Fibroblast of skin of right biceps (primary cell): ENCODE data around the gene ARHGEF35.
A peak's percentile ranks its signal among the peaks of the same experiment; 100 is the strongest.

Experiments
- DNase-seq: peaks from one replicate; pipeline ENCODE4 v3.0.0-alpha.2; 2013

ARHGEF35 gene

DNA sequence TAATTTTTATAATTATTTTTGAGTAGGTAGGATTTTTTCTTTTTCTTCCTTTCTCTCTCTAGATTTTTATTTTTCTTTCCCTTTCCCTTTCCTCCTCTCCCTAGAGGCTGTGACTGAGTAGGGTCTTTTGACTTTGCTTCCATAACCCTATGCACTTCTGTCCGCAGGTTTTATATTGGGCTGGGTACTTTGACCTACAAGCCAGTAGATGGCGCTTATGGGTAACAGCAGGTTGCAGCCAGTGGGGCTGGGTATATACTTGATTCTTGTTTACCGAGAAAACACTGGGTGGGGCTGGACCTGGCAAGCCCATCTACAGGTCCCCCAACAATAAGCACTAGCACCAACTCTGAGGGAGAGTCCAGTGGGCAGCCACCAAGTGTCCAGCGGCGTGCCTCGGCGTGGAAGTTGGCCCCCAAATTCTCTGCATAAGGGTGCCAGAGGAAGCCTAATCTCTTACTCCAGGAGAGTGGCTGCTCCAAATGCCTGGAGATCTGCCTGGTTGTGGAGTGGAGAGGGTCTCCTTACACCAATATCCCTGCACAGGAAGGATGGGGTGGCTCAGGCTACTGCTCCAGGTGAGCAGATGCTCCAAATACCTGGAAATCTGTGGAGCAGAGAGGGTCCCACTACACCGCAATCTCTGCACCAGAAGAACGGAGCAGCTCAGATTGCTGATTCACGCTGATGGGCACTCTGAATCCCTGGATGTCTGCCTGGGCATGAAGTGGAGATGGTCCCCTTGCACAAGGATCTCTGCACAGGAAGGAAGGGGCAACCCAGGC, 17.1 kb downstream of the ARHGEF35 start:
- DNase-seq, result peak; percentile 3

DNA sequence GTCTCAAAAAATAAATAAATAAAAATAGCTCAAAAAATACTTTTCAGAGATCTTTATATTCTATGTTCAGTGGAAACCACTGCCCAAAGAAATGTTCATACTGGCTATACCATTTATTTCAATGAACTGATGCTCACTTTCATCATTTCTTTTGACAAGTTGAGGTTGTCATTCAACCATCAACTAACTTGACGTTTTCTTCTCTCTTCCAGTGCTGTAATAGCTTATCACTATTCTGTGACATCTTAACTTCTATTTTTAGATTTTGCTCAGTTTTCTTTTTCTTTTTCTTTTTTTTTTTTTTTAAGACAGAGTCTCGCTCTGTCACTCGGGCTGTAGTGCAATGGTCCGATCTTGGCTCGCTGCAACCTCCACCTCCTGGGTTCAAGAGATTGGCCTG, 21.0 kb downstream of the ARHGEF35 start:
- DNase-seq, result no peak

DNA sequence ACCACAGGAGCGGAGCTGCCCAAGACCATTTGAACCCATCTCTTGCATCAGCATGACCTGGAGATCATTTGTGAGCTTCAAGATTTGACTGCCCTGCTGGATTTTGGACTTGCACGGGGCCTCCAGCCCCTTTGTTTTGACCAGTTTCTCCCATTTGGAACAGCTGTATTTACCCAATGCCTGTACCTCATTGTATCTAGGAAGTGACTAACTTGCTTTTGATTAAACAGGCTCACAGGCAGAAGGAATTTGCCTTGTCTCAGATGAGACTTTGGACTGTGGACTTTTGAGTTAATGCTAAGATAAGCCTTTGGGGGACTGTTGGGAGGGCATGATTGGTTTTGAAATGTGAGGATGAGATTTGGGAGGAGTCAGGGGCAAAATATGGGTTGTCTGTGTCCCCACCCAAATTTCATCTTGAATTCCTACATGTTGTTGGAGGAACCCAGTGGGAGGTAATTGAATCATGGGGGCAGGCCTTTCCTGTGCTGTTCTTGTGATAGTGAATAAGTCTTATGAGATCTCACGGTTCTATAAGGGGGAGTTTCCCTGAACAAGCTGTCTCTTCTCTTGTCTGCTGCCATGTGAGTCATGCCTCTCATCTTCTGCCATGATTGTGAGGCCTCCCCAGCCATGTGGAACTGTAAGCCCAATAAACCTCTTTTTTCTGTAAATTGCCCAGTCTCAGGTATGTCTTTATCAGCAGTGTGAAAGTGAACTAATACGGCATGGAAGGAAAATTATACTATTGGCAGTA, 23.9 kb downstream of the ARHGEF35 start:
- DNase-seq, result peak; percentile 0

DNA sequence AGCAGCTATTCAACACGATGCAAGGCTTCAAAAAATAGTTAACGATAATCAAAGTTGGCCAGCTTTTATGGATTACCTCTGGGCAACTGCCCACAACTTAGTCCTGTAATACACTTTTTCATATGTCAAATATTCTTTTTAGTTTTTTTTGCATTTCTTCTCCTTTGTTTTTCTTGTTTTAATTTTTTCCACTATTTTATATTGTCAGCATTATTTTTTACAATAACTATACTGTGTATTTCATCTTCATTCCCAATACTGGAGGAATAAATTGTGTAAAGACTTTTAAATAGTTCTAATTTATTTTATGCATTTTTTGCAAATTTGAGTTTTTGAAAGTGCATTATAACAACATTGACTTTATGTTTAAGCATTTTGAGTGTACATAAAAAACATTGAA, 30.8 kb downstream of the ARHGEF35 start:
- DNase-seq, result no peak

DNA sequence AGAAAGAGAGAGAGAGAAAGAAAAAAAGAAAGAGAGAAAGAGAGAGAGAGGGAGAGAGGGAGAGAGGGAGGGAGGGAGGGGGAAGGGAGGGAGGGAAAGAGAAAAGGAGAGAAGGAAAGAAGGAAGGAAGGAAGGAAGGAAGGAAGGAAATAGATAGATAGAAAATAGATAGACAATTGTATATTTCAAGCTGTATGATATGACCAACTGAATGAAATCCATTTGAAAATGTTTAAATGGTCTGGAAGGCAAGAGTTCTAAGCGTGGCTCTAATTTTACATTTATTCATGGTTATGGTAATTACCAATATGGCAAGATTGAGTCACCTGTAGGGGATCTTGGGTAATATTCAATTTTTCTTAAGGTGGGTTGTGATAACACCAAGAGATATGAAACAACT, 36.8 kb downstream of the ARHGEF35 start:
- DNase-seq, result no peak

DNA sequence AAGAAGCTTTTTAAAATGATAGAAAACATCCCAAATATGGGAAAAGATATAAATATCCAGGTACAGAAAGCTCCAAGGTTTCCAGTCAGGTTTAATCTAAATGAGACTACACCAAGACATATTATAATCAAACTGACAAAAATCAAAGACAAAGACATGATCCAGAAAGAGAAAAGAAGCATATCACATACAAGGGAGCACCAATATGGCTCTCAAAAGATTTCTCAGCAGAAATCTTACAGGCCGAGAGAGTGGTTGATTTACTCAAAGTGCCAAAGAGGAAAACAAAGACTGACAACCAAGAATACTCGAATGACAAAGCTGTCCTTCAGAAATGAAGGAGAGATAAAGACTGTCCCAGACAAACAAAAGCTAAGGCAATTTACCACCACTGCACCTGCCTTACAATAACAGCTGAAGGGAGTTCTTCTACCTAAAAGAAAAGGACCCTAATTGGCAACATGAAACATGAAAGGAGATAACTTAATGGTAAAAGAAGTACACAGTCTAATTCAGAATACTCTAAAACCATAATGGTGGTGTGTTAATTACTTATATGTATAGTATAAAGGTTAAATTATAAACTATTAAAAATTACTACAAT, 47.3 kb downstream of the ARHGEF35 start:
- DNase-seq, result no peak

DNA sequence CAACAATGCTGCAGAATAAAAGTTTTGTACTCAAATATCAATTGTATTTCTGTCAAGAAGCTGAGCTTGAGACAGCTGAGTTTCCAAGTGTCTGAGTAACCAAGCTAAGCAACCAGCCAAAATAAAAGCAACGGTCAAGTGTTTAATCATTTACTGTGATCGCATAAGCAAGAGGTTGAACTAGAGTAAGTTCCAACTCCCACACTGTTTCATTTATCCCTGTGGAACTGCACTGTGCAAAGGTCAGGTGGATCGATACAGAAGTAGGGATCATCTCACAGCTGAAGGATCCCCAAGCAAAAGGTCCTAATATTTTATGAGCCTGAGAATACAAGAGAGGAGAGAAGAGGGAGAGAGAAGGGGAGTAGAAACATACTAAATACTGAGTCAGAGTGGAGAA, 51.2 kb downstream of the ARHGEF35 start:
- DNase-seq, result no peak

DNA sequence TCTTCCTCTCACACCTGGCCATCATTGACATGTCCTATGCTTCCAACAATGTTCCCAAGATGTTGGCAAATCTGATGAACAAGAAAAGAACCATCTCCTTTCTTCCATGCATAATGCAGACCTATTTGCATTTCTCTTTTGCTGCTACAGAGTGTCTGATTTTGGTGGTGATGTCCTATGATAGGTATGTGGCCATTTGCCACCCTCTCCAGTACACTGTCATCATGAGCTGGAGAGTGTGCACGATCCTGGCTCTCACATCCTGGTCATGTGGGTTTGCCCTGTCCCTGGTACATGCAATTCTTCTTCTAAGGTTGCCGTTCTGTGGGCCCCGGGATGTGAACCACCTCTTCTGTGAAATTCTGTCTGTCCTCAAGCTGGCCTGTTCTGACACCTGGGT, 53.4 kb downstream of the ARHGEF35 start:
- no peak for DNase-seq

DNA sequence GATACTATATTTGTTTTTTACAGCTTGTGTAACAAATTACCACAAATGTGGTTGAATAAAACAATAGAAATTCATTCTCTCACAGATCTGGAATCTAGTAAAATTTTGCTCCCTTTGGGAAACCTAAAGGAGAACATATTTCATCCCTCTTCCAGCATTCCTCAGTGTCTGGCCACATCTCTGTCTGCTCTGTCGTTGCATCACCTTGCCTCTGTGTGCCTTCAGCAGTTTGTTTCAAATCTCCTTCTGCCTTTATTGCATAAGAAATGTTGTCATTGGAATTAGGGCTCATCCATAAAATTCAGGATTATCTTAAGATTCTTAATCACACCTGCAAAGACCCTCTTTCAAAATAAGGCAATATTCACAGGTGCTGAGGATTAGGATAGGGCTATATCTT, 58.1 kb downstream of the ARHGEF35 start:
- DNase-seq, result peak; percentile 2
